NCI-H128 (cell line): ENCODE measurements around the gene GALNT13.

Experiments used
- DNase-seq: peaks from one replicate; lab custom pipeline; 2025; ENCODE audit not compliant: unreplicated experiment; lab: John Stamatoyannopoulos, UW

GALNT13 gene

DNA sequence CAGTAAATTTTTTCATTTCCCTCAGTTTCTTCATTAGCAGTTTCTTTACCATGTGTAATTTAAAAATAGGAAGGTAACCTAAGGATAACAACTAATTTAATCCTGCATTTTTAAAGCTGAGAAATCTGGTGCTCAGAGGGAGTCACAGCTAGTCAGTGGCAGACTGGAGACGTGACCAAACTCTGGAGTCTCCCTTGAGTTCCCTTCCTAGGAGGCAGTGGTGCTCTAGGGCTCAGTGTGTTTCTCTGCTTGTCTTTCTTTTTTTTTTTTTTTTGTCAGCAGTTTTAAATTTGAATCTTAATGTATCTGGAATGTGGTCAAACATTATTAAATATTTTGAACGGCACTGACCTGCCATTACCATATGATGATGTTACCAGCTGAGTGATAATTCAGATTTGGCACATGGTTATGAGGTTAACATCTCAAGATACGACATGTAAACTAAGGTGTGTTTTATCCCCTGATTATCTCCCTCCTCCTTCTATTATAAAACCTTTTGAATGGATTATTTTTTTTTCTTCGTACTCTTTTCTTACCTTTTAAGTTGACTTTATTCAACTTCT, 226.2 kb downstream of the GALNT13 start:
- DNase-seq = no peak

DNA sequence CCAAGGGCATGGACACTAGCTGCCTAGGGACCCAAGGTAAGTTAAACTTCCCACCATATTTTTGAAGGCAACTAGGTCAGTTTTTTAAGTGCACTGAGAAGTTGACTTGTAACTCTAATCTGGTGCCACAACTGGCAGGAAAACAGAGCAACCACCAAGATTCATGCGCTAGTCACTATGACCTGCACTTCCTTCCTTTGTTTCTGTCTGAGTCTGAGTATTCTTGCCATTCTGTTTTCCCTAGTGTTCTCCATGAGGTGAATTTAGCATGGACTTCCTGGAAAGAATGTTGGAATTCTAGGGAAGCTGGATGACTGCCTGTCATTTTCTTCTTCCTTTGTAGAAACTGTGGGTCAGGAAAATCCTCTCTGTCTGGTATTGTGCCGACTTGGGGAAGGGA, 249.0 kb downstream of the GALNT13 start:
- DNase-seq = no peak

- no peak for DNase-seq
Observed at GRCh38 chr2:154125891-154126290, 254.2 kb downstream of the GALNT13 start.

DNA sequence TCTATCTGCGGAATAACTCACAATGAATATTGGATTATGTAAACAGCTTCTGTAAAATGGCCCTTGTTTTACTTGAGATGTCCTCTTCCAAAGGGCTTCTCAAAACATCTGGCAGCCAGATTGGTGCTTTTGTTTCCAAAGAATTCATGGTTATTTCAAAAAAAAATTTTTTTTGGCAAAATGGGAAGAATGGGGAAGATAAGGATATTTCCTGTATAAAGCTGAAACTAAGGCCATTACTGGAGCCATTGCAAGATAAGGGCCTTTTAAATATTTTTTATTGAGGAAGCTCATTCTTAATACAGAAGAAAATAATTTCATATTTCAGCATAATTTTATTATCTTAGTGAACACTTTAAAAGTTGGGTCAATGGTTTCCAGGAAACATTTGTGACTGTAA, 259.1 kb downstream of the GALNT13 start:
- no peak for DNase-seq

- DNase-seq = no peak
Observed at GRCh38 chr2:154132827-154133226, 261.1 kb downstream of the GALNT13 start.

DNA sequence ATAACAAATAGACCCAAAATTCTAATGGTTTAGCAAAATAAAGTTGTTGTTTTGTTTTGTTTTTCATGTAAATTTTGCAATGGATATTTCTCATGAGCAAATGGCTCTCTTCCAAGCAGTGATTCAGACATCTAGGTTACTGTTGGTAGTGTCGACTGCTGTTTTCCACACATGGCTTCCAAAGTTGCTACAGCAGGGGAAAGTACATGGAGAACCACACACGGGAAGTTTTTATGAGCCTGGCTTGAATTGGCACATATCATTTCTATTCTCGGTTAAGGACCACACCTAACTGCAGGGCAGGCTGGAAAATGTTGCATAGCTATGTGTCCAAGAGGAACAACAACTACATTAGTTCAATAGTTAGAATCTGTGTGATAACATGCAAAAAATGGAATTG, 262.1 kb downstream of the GALNT13 start:
- no peak for DNase-seq

- DNase-seq = no peak
Observed at GRCh38 chr2:154140249-154141025, 268.7 kb downstream of the GALNT13 start.

DNA sequence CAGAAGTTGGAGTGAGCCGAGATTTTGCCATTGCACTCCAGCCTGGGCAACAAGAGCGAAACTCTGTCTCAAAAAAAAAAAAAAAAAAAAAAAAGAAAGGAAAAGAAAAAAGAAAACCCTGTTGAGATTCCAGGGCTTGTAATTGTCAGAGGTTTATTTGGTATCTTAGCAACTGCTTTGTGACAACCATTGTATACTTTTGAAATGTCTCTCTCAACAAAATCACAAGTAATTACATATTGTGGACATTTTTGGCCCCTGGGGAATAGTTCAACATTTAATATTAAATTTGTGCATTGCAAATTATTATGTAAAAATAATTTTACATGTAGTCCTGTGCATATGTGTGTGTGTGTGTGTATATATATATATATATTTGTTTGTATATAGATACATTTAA, 270.8 kb downstream of the GALNT13 start:
- no peak for DNase-seq

DNA sequence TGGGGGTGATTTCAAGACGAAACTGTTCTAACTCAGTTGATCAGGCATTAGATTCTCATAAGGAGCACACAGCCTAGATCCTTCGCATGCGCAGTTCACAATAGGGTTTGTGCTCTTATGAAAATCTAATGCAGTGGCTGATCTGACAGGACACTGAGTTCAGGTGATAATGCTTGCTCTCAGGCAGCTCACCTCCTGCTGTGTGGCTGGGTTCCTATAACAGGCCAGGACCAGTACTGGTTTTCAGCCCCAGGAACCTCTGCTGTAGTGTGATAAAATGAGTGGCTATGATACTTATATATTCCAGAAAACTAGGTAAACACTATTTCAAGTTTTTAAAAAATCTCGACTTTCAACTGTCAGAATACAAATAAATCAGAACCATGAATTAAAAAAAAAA, 271.4 kb downstream of the GALNT13 start:
- DNase-seq = no peak

- no peak for DNase-seq
Observed at GRCh38 chr2:154158101-154158500, 286.4 kb downstream of the GALNT13 start.

- no peak for DNase-seq
Observed at GRCh38 chr2:154161286-154161685, 289.6 kb downstream of the GALNT13 start.

- no peak for DNase-seq
Observed at GRCh38 chr2:154170400-154170799, 298.7 kb downstream of the GALNT13 start.

GRCh38 chr2:154173164-154173563, 301.4 kb downstream of the GALNT13 start:
- no peak for DNase-seq

- DNase-seq = no peak
Observed at GRCh38 chr2:154173919-154174318, 302.2 kb downstream of the GALNT13 start.

- no peak for DNase-seq
Observed at GRCh38 chr2:154182008-154182407, 310.3 kb downstream of the GALNT13 start.

- no peak for DNase-seq
Observed at GRCh38 chr2:154187948-154188347, 316.2 kb downstream of the GALNT13 start.

DNA sequence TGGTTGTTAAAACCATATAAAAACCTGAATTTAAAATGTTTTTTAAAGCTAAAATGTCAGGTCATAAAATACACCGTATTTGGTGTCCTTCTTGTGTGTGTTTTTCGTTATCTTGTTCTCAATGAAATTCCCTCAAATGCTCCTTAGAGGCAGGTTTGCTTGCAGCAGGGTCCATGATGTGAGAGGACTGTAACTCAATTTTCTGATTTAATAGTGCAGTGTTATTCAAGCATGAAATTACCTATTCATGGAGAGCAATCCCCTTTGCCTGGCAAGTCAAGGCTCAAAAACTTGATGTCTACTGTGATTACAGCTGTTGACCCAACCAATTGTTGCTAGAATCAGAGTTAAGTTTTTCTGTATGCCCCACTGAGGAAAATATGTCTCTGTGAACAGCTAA, 318.2 kb downstream of the GALNT13 start:
- no peak for DNase-seq

DNA sequence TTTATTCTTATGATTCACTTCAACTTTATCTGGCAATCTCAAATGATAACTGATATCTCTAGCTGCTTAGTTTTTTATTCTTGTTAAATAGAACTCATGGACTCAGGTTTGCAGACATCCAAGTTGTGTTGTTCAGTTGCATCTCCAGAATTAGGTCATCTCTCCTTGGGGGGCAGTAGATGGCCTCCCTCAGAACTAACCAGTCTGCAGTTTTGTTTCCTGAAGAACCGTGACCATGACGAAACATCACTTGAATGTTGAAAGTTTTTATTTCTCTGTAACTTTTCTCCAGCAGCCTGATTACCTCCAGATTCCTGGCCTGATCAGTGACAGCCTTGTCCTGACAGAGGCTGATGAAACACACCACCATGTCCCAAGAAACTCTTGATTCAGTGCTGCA, 321.5 kb downstream of the GALNT13 start:
- no peak for DNase-seq

GRCh38 chr2:154194909-154195643, 323.4 kb downstream of the GALNT13 start:
- DNase-seq = no peak

DNA sequence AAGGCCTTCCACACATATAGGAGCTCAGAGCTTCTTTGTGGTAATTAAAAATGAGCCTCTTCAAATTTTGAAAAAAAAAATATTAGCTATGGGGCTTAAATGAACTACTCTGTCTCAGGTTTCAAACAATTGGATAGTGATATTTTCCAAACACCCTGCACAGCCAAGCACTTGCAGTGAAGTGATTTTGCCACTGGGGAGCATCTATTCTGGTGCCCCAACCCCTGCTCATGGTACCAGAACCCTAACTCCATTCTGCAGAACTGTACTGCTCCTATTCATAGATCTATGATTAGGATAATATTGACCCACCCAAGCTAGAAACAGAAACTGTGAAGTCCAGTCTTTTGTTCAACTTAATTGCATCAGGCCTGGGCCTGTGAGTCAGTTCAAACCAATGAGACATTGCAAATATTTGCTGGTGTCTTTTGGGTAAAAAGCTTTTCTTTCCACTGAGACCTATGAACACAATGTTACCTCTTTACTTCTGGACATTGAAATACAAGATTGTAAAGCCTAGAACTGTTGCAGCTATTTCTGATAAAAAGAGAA, 324.0 kb downstream of the GALNT13 start:
- DNase-seq = no peak

GRCh38 chr2:154198866-154199265, 327.1 kb downstream of the GALNT13 start:
- no peak for DNase-seq

DNA sequence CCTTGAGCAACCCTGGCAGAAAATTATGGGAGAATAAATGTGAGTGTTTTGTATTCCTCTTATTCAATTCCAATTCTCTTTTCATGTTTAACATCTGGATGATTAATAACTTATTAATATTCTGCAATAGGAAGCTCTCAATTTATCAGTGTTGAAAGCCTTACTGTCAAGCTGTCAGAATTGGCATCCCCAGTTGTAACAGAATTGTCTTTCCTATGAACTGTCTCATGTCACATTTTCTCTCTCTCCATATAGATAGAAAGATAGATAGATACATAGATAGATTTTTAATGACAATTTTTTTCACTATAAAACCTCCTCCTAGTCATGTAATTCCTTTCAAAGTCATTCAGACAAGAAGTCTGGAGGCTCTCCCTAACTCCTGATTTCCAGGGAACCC, 331.5 kb downstream of the GALNT13 start:
- no peak for DNase-seq
